Epithelial cell of proximal tubule (primary cell): Measurements from ENCODE around the gene EDN2. TPM values are rescaled to one million over a fixed set of nuclear protein-coding genes. Genes with fewer than 3 reads are reported as not detected.

Experiments used
- DNase-seq: peaks from one replicate; pipeline ENCODE4 v3.0.0-alpha.2; 2011; ENCODE audit warnings: low read depth
- H3K4me3 ChIP-seq: 2 replicates; pipeline ENCODE4 v1.5.1; 2011; ENCODE audit warnings: low read depth, mild to moderate bottlenecking, low read length
- CTCF ChIP-seq: conservative IDR thresholded peaks from 2 replicates; pipeline ENCODE4 v1.5.1; 2012; ENCODE audit warnings: low read depth, mild to moderate bottlenecking, low read length
- total RNA-seq: library from RNA; depleted of rRNA; stranded (reverse); fragments of >200 nt; gene quantifications from 2 replicates; pipeline ENCODE4 v1.2.3, GENCODE V29; 2015

Gene EDN2
- total RNA-seq, 1 donor from 2014 or later, result 6.3 TPM

GRCh38 chr1:41499591-41499990, 15.1 kb upstream of the EDN2 start:
- no peak for TF ChIP-seq CTCF
- no peak for DNase-seq
- no peak overlapping the region for H3K4me3 ChIP-seq

- DNase-seq, result no peak
- no peak for TF ChIP-seq CTCF
- no peak overlapping the region for H3K4me3 ChIP-seq
Measured at GRCh38 chr1:41498804-41499203, 14.3 kb upstream of the EDN2 start.

DNA sequence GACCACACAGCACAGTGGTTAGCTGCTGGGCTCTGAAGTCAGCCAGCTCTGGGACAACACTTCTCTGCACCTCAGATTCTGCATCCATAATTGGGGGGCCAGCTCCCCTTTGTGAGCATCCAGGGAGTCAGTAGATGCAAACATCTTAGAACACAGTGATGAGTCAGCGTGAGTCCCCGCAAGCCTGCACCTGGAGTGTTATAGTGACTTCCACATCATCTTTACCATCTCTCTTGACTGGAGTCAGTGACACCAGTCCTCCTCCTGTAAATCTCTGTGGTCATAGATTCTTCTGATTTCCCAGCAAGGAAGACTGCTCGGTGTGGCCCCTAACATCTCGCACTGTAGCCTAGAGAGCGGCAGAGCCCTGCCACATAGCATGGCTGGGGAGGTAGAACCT, 13.9 kb upstream of the EDN2 start:
- TF ChIP-seq CTCF, result no peak
- DNase-seq, result no peak
- no peak overlapping the region for H3K4me3 ChIP-seq

- no peak overlapping the region for H3K4me3 ChIP-seq
- no peak for TF ChIP-seq CTCF
Measured at GRCh38 chr1:41497461-41498030, 13.1 kb upstream of the EDN2 start.

DNA sequence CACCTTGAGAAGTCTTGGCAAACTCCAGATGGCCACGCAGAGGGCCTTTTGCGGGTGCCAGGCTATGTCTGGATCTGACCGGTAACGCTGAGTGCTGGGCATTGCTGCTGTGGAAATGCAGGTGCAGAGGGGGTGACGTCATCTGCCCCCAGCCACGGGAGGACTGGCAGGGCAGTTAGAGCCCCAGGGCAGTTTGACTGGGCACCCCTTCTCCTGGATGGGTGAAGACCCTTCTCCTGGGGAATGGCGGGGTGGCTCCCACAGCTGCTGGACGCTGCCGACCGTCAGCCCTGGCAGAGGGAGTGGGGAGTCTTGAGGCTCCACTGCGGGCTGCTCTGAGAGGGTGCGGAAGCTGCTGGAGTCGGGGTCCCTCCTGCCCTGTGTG, 12.6 kb upstream of the EDN2 start:
- no peak for TF ChIP-seq CTCF
- H3K4me3 ChIP-seq, result no peak overlapping the region
- DNase-seq, result no peak

More at GRCh38 chr1:41497461-41498030, 13.1 kb upstream of the EDN2 start:
- no peak for DNase-seq

- peak overlapping the region; percentile 37 for H3K4me3 ChIP-seq
- DNase-seq, result no peak
- TF ChIP-seq CTCF, result no peak
Measured at GRCh38 chr1:41496080-41497055, 11.9 kb upstream of the EDN2 start.
